ES-I3 (cell line): ENCODE results near the gene BRI3BP.
A peak's percentile ranks its signal among the peaks of the same experiment; 100 is the strongest.
"Not testable (repeated sequence)": the region's sequence is repeated elsewhere in the genome, so short reads cannot be mapped to it uniquely, and the experiment has no call there.

Source experiments
- H3K36me3 ChIP-seq: 2 replicates; pipeline ENCODE4 v1.6.1; 2013; ENCODE audit warnings: mild to moderate bottlenecking, low read length, control low read depth, moderate library complexity; ENCODE audit not compliant: insufficient read depth
- H3K4me1 ChIP-seq: 2 replicates; pipeline ENCODE4 v1.6.1; 2013; ENCODE audit warnings: mild to moderate bottlenecking, control low read depth, low read length; ENCODE audit not compliant: insufficient read depth
- H3K9ac ChIP-seq: 2 replicates; pipeline ENCODE4 v1.6.1; 2013; ENCODE audit warnings: low read depth, mild to moderate bottlenecking, low read length, moderate library complexity
- H3K9me3 ChIP-seq: 2 replicates; pipeline ENCODE4 v1.6.1; 2013; ENCODE audit warnings: mild to moderate bottlenecking, low read length, moderate library complexity; ENCODE audit not compliant: control insufficient read depth, insufficient read depth

The BRI3BP gene

DNA sequence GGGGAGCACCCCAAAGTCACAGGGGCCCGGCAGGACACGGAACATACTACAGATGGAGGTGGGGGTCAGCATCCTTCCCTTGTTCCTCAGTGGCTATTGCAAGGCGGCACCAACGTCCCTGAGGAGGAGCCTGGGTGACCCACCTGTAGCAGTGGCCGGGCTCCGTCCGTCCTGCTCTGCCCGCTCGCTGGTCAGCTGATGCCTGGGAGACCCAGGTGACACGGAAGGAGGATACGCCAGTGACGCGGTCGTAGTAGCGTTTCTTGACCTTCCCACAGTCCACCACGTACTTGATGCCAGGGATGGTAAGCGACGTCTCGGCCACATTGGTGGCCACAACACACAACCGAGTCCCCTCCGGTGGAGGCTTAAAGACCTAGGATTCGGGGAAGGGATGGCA lies 29.2 kb upstream of the BRI3BP start:
- Histone ChIP-seq H3K4me1 (no peaks in the 10 kb centered on the region), H3K9ac (no peak overlapping the region), H3K36me3 (peaks cover 13% of the 10 kb centered on the region), H3K9me3 (no peaks in the 10 kb centered on the region)

DNA sequence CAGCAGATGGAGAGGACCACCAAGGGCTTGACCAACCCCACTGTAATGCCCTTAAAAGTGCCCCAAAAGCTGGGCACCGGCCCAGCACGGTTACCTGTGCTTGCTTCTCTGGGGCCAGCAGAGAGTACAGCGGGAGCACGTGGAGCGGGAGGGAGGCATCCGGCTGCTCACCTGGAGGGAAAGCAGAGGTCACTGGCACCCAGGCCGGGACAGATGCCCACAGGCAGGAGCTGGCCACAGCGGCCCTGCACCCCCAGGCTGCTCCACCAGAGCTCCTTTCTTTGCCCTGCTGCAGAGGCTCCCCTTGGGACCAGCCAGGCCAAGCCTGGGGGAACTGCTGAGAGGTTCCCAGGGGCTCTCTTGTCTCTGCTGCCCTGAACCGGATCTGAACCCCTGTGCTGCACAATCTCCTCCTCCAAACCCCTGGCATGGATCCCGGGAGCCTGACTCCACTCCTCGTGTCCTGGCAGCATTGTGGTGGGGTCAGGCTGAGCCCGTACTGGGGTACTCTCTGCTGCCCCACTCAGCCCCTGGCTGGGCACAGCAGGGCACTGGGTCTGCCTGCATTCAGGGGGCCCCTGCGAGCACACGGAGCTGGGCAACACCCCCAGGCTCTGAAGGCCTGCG lies 28.5 kb upstream of the BRI3BP start:
- Histone ChIP-seq H3K9me3 (no peaks in the 10 kb centered on the region), H3K4me1 (no peaks in the 10 kb centered on the region), H3K9ac (no peak overlapping the region), H3K36me3 (peaks cover 10% of the 10 kb centered on the region; the same call in 1 of the 2 replicates)

DNA sequence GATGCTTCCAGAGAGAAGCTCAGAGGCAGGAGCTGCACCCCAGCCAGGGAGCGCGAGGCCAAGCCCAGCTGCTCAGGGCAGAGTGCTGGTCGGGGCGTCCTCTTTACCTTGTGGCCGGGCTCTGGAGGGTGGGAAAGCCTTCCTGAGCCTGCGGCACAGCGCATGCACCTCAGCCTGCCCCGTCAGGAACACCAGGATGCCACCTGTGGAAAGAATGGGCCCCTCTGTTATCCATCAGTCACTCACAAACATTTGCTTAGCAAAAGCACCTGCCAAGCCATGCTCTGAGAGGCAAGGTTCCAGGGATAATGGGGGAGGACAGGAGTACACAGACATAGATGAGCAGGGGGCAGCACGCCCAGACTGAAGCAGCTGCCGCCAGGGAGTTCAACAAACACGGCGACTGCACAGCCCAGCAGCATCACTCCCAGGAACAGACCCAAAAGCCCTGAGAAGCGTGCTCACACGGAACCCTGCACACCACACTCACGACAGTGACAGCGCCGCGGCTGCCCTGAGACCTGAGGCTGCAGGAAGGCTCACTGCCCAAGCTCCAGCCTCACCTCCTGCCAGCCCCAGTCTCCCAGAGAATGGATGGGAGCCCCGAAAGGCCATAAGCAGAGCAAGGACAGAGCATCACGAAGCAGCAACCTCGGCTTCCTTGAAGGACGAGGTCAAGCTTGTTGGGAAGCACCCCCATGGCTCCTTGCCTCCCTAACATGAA lies 26.3 kb upstream of the BRI3BP start:
- Histone ChIP-seq H3K36me3 (peaks cover 10% of the 10 kb centered on the region; the same call in 1 of the 2 replicates), H3K4me1 (no peaks in the 10 kb centered on the region), H3K9me3 (no peaks in the 10 kb centered on the region), H3K9ac (no peak overlapping the region)

DNA sequence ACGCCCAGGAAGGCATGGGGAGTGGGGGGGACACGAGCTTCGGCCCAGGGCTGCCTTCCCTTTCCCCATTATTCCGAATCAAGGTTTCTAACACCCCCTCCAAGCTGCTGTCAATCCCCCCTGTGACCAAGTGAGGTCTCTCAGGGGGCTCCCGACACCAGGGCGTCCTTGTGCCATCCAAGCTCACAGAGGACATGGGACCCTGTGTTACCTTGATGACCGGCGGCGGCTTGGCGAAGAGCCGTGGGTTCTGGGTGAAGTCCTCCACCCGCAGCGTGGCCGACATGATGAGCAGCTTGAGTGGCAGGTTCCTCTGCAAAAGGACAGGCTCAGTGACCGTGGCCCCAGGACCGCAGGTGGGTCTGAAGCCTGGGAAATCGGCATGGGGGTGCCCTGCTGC lies 24.8 kb upstream of the BRI3BP start:
- H3K36me3 ChIP-seq: peaks cover 4% of the 10 kb centered on the region; the same call in 1 of the 2 replicates
- no peaks in the 10 kb centered on the region for H3K9me3 ChIP-seq
- H3K4me1 ChIP-seq: no peaks in the 10 kb centered on the region
- H3K9ac ChIP-seq: no peak overlapping the region

- no peaks in the 10 kb centered on the region for H3K9me3 ChIP-seq
- H3K9ac ChIP-seq: no peak overlapping the region
- no peaks in the 10 kb centered on the region for H3K4me1 ChIP-seq
- H3K36me3 ChIP-seq: peaks cover 4% of the 10 kb centered on the region; the same call in 1 of the 2 replicates
Observed at GRCh38 chr12:124970647-124971402, 22.6 kb upstream of the BRI3BP start.

- no peak overlapping the region for H3K9ac ChIP-seq
- no peaks in the 10 kb centered on the region for H3K9me3 ChIP-seq
- H3K36me3 ChIP-seq: peaks cover 4% of the 10 kb centered on the region; the same call in 1 of the 2 replicates
- no peaks in the 10 kb centered on the region for H3K4me1 ChIP-seq
Observed at GRCh38 chr12:124971603-124972002, 21.8 kb upstream of the BRI3BP start.

- no peaks in the 10 kb centered on the region for H3K4me1 ChIP-seq
- H3K9ac ChIP-seq: no peak overlapping the region
- H3K9me3 ChIP-seq: no peaks in the 10 kb centered on the region
- peaks cover 4% of the 10 kb centered on the region; the same call in 1 of the 2 replicates for H3K36me3 ChIP-seq
Observed at GRCh38 chr12:124972211-124972610, 21.2 kb upstream of the BRI3BP start.

DNA sequence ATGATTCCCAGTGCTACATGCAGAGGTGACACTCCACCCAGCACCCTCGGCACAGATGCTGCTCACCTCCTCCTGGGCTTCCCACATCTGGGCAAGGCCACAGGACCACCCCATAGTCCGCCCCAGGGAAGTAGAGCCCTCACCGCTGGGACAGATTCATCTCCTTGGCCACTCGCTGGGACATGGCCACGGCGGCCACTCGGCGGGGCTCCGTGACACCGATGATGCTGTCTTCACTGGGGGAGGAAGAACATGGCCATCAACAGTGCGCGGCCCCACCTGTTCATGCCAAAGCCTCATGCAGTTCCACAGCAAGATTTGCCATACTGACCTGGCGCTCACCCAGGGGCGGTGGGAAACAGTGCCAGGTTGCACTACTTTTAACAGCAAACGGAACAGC lies 18.2 kb upstream of the BRI3BP start:
- no peaks in the 10 kb centered on the region for H3K36me3 ChIP-seq

DNA sequence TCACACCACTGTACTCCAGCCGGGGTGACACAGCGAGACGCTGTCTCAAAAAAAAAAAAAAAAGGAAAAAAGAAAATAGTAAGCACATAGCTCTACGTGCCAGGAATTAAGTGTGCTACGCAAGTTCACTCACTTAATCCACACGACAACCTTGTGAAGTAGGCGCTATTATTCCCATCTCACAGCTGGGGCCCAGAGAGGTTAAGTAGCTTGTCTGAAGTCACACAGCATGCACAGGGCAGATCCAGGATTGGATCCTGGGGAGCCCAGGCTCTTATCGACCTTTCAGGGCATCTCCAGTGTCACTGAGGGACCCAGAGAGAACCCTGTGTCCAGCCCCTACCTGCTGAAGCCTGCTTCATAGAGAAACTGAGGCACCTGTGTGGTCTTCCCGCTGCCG lies 16.4 kb upstream of the BRI3BP start:
- no peaks in the 10 kb centered on the region for H3K36me3 ChIP-seq
- H3K9ac ChIP-seq: no peak overlapping the region
- H3K4me1 ChIP-seq: no peaks in the 10 kb centered on the region
- no peaks in the 10 kb centered on the region for H3K9me3 ChIP-seq

More for the DNA sequence above, 18.2 kb upstream of the BRI3BP start:
- no peak overlapping the region for H3K9ac ChIP-seq
- H3K4me1 ChIP-seq: no peaks in the 10 kb centered on the region
- H3K9me3 ChIP-seq: no peaks in the 10 kb centered on the region

DNA sequence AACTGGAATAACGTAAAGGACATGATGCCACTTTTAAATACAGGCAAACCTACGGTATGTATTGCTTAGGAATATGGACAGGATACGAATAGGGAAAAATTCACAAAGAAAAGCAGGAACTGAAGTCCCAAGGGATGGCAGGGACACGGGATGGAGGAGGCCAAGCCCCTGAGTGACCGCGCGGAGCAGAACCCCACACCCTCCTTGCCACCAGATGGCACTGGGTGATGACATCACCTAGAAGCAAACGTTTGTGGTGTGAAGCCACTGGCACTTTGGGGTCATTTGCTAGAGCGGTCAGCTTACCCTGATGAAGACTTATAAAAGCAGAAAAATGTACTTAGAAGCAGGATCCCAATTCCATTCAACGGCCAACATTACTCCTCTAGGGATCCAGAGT lies 13.9 kb upstream of the BRI3BP start:
- Histone ChIP-seq H3K4me1 (no peaks in the 10 kb centered on the region), H3K36me3 (peaks cover under 1% of the 10 kb centered on the region), H3K9me3 (no peaks in the 10 kb centered on the region), H3K9ac (no peak overlapping the region)

- H3K9me3 ChIP-seq: no peaks in the 10 kb centered on the region
- no peak overlapping the region for H3K9ac ChIP-seq
- peaks cover 6% of the 10 kb centered on the region for H3K36me3 ChIP-seq
Observed at GRCh38 chr12:124980098-124980892, 13.2 kb upstream of the BRI3BP start.

GRCh38 chr12:124986876-124987275 lies 6.6 kb upstream of the BRI3BP start:
- H3K36me3 ChIP-seq, H3K9ac ChIP-seq, H3K4me1 ChIP-seq, H3K9me3 ChIP-seq: not testable (repeated sequence)

More at GRCh38 chr12:124980098-124980892, 13.2 kb upstream of the BRI3BP start:
- no peaks in the 10 kb centered on the region for H3K4me1 ChIP-seq

GRCh38 chr12:124992874-124993625 lies 395 bp upstream of the BRI3BP start:
- Histone ChIP-seq H3K9ac (peak overlapping the region; percentile 84), H3K36me3 (no peaks in the 10 kb centered on the region), H3K4me1 (0 out of 2 replicates have a peak, but pooled peaks cover 3% of the 10 kb centered on the region), H3K9me3 (no peaks in the 10 kb centered on the region)
